B cell (primary cell): ENCODE results near the gene PROSER1.

ENCODE experiments used
- CTCF ChIP-seq: fragments of 200-600 bp; IDR thresholded peaks from one replicate; pipeline ENCODE4 v1.8.0; 2022; ENCODE audit warnings: antibody characterized with exemption, mild to moderate bottlenecking
- EZH2 ChIP-seq: IDR thresholded peaks from 2 replicates; pipeline ENCODE4 v1.6.1; 2012; ENCODE audit warnings: borderline replicate concordance, low read depth, mild to moderate bottlenecking, moderate library complexity, low read length; ENCODE audit not compliant: insufficient read depth, poor library complexity, severe bottlenecking

DNA sequence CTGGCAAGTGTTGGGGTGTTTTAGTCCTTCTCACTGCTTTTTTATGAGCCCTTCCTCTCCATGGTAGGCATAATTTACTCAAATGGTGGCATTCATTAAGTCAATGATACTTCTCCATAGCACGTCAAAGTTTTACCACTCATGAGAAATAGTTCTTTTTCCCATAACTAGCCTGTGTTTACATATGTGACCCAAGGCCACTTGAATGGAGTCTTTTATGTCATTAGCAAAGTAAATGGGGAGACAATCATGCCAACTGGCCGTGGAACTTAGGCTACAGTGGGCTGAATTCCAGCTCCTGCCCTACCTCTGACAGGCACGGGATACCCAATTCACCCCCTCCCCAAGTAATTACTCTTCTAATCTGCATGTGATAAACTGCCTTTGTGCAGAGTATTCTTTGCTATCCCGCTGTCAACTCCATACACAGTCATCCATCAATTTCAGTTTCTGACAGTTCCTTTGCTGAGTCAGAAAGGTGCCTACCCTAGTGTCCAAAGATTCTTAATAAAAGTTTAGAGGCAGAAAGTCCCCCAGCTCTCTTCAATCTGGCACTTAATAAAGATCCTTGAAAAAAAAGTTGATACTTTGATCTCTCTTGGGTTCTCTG is 16.9 kb downstream of the PROSER1 start:
- TF ChIP-seq CTCF, result no peak
- no peak for TF ChIP-seq EZH2
